Gastrocnemius medialis (tissue), 4 donors: Measurements from ENCODE around the gene EID2B. TPM values are rescaled to one million over a fixed set of nuclear protein-coding genes. Genes with fewer than 3 reads are reported as not detected.

ENCODE experiments used
- ATAC-seq, 2 donors: fragments of 150-250 bp; one replicate each; pipeline ENCODE4 v1.9.1; 2016
- DNase-seq, 2 donors: peaks; one replicate each; pipeline ENCODE4 v3.0.0-alpha.2; 2019
- H3K27ac ChIP-seq, 4 donors: fragments of 200-600 bp; sonication (generic); 1 replicate in 1 of 4; 2 replicates in 3 of 4; pipeline ENCODE4 v1.5.1; 2016 to 2018; ENCODE audit warnings: mild to moderate bottlenecking in 2 of 4, moderate library complexity in 1 of 4
- H3K27me3 ChIP-seq, 3 donors: fragments of 200-600 bp; sonication (generic) in 2 of 3; 1 replicate in 1 of 3; 2 replicates in 2 of 3; pipeline versions ENCODE4 v1.5.1 to v1.6.0; 2016 to 2019; ENCODE audit warnings: mild to moderate bottlenecking in 1 of 3, moderate library complexity in 1 of 3
- H3K36me3 ChIP-seq, 2 donors: fragments of 200-600 bp; sonication (generic) in 1 of 2; one replicate each; pipeline ENCODE4 v1.5.1; 2017 to 2018
- H3K4me1 ChIP-seq, 2 donors: fragments of 200-600 bp; sonication (generic) in 1 of 2; one replicate each; pipeline ENCODE4 v1.5.1; 2016 to 2017; ENCODE audit warnings: mild to moderate bottlenecking in 2 of 2
- H3K4me3 ChIP-seq, 4 donors: fragments of 200-600 bp; sonication (generic) in 3 of 4; 1 replicate in 1 of 4; 2 replicates in 3 of 4; pipeline ENCODE4 v1.5.1; 2016 to 2019; ENCODE audit warnings: mild to moderate bottlenecking in 2 of 4
- H3K9me3 ChIP-seq, 3 donors: fragments of 200-600 bp; sonication (generic) in 2 of 3; 1 replicate in 1 of 3; 2 replicates in 2 of 3; pipeline ENCODE4 v1.5.1; 2016 to 2019
- CTCF ChIP-seq, 5 experiments: fragments of 450-650 bp in 3 of 5; fragments of 200-600 bp in 2 of 5; sonication (generic) in 2 of 5; IDR thresholded peaks in 4 of 5; conservative IDR thresholded peaks in 1 of 5; 1 replicate in 4 of 5; 2 replicates in 1 of 5; pipeline ENCODE4 v1.5.1; 2016 to 2019; ENCODE audit warnings: antibody characterized with exemption in 5 of 5, mild to moderate bottlenecking in 3 of 5, moderate library complexity in 3 of 5
- POLR2A ChIP-seq, 2 donors: fragments of 450-650 bp; IDR thresholded peaks; one replicate each; pipeline ENCODE4 v1.6.1; 2017; ENCODE audit warnings: antibody characterized with exemption in 2 of 2, mild to moderate bottlenecking in 2 of 2, moderate library complexity in 2 of 2
- in situ Hi-C, 4 donors: fragments of 200-750 bp; cut with MboI; loops; one replicate each; pipeline versions ENCODE4 v1.15.0 to v1.8.0; 2017; ENCODE audit warnings: low sequenced_read_pairs in 4 of 4
- intact Hi-C: fragments of 100-400 bp; cut with DNase I; formaldehyde crosslinking; loops from one replicate; pipeline ENCODE4 v1.15.1; 2023; ENCODE audit warnings: low total_unique reads
- total RNA-seq, 4 donors: library from RNA; depleted of rRNA; stranded (reverse); fragments of >200 nt; gene quantifications; one replicate each; pipeline versions ENCODE4 v1.1.0 to v1.2.3, GENCODE V29; 2016

The EID2B gene
- total RNA-seq, 4 donors from 2014 or later, result 0.91 to 6.5 (median 1.2) TPM

GRCh38 chr19:39531834-39532232 is 819 bp downstream of the EID2B start:
- intact Hi-C loops (loop anchor here (1.0 to 5.0 kb wide), 6 partner anchors 51 to 405 kb away; partner anchors contain the start of genes PAK4 and TIMM50), in situ Hi-C loops (loop anchor here in 3 of 4 donors (5.0 to 25.0 kb wide), 7 partner anchors 45 to 420 kb away; partner anchors contain the start of genes SAMD4B (in 3 of the 3), GMFG (in 2 of the 3), RPS16 (in 2 of the 3) and DYRK1B (in 1 of the 3))
- no peak for TF ChIP-seq POLR2A (IDR thresholded peaks at IDR 0.05)
- TF ChIP-seq CTCF (IDR thresholded peaks at IDR 0.05 in 4 of 5, conservative IDR thresholded peaks at IDR 0.05 in 1 of 5), result no peak
- peak overlapping the region; percentile 74 to 90 (median 84) for H3K4me3 ChIP-seq
- no peak for ATAC-seq
- H3K9me3 ChIP-seq, result no peaks in the 10 kb centered on the region
- H3K27me3 ChIP-seq, result no peaks in the 10 kb centered on the region
- H3K36me3 ChIP-seq, result no peaks in the 10 kb centered on the region
- no peak for DNase-seq
- H3K4me1 ChIP-seq, result peaks cover 11 to 17% of the 10 kb centered on the region in 2 donors
- H3K27ac ChIP-seq, result peak overlapping the region; percentile 74 to 86 (median 83)

GRCh38 chr19:39525205-39525604 is 7.4 kb downstream of the EID2B start:
- no peak for DNase-seq
- intact Hi-C loops, result no loop called here
- H3K36me3 ChIP-seq, result no peaks in the 10 kb centered on the region
- no peaks in the 10 kb centered on the region for H3K27me3 ChIP-seq
- no peak for ATAC-seq
- H3K9me3 ChIP-seq, result no peaks in the 10 kb centered on the region
- in situ Hi-C loops, result loop anchor here in 3 of 4 donors (25.0 kb wide), 4 partner anchors 88 to 413 kb away; partner anchors contain the start of genes GMFG (in 2 of the 3), SAMD4B (in 2 of the 3), DYRK1B (in 1 of the 3) and FBL (in 1 of the 3)
- H3K4me1 ChIP-seq, result no peaks in the 10 kb centered on the region
- no peak overlapping the region for H3K27ac ChIP-seq
- TF ChIP-seq POLR2A (IDR thresholded peaks at IDR 0.05), result no peak
- TF ChIP-seq CTCF (IDR thresholded peaks at IDR 0.05 in 4 of 5, conservative IDR thresholded peaks at IDR 0.05 in 1 of 5), result no peak
- no peak overlapping the region for H3K4me3 ChIP-seq

GRCh38 chr19:39524495-39524894 is 8.2 kb downstream of the EID2B start:
- Histone ChIP-seq H3K9me3 (no peaks in the 10 kb centered on the region), H3K4me1 (no peaks in the 10 kb centered on the region), H3K36me3 (no peaks in the 10 kb centered on the region), H3K27ac (no peak overlapping the region), H3K27me3 (no peaks in the 10 kb centered on the region), H3K4me3 (no peak overlapping the region)
- intact Hi-C loops, result no loop called here
- in situ Hi-C loops, result no loop called here
- ATAC-seq, result no peak
- no peak for DNase-seq
- TF ChIP-seq CTCF (IDR thresholded peaks at IDR 0.05 in 4 of 5, conservative IDR thresholded peaks at IDR 0.05 in 1 of 5) (no peak), POLR2A (IDR thresholded peaks at IDR 0.05) (no peak)

GRCh38 chr19:39520541-39521484 is 11.8 kb downstream of the EID2B start:
- H3K4me3 ChIP-seq, result no peak overlapping the region
- H3K36me3 ChIP-seq, result no peaks in the 10 kb centered on the region
- DNase-seq (no peak), ATAC-seq (no peak)
- H3K27me3 ChIP-seq, result peaks cover 10 to 19% (median 18%) of the 10 kb centered on the region in 3 donors
- in situ Hi-C loops, result no loop called here
- H3K27ac ChIP-seq, result no peak overlapping the region
- H3K4me1 ChIP-seq, result no peaks in the 10 kb centered on the region
- intact Hi-C loops, result no loop called here
- H3K9me3 ChIP-seq, result no peaks in the 10 kb centered on the region
- TF ChIP-seq POLR2A (IDR thresholded peaks at IDR 0.05), result no peak
- no peak for TF ChIP-seq CTCF (IDR thresholded peaks at IDR 0.05 in 4 of 5, conservative IDR thresholded peaks at IDR 0.05 in 1 of 5)
